Ramos (cell line): ENCODE data around the gene PXDC1.
"Not testable (repeated sequence)": the region's sequence is repeated elsewhere in the genome, so short reads cannot be mapped to it uniquely, and the experiment has no call there.

ENCODE experiments used
- in situ Hi-C: fragments of 300-500 bp; cut with MboI; formaldehyde crosslinking; loops from one replicate; pipeline ENCODE4 v1.14.3; 2022; ENCODE audit warnings: low sequenced_read_pairs; ENCODE audit not compliant: unreplicated experiment

The PXDC1 gene

DNA sequence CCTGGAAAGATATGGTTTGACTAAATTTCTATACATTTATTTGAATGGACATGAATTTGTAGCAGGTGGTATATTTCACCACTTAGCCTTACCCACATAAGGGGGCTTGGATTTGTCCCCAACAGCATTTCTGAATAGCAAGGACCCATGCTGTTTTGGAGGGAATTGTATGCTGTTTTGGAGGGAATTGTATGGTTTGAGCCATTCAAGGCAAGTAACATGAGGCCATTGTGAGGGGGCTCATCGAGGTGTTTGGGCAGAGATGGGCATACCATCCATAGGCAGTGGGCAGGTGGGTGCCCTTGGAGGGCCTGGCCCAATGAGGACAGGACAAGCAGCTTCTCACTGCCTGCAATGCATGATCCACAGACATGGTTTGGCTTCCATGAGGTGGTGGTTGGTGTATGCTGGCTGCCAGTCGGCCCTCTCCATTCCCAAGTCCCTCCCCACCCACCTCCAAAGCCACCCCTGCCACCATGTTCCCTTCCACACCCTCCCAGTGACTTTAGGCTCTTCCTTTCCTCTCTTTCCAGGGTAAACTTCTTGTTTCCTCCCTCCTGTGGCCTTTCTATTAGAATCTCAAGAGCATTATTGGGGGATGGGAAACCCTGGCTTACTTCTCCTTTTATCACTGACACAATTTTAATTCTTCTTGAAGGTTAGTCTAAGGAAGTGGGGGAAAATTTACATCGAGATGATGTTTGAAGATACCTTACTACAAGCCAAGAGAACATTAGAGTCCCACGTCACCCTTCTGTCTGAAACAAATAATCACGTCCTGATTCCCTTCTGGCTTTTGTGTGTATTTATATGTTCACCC is 13.2 kb upstream of the PXDC1 start:
- in situ Hi-C loops: no loop called here

DNA sequence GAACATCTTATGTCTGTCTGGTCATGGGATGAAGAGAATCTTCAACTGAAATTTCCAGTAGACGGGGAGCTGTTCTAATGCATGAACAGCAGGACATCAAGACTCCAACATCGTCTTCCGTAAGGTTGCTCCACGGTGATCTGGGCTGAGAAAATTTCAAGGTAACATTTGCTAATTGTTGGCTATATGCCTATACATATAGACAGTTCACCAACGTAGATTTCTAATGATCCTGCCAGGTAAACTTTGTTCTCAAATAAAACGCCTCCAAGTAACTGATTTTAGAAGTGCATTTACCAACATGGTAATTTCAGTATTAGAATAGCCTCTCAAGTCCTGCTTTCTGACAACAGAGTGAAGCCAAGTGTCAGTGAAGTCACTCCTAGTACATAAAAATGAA is 11.3 kb upstream of the PXDC1 start:
- in situ Hi-C loops: no loop called here

DNA sequence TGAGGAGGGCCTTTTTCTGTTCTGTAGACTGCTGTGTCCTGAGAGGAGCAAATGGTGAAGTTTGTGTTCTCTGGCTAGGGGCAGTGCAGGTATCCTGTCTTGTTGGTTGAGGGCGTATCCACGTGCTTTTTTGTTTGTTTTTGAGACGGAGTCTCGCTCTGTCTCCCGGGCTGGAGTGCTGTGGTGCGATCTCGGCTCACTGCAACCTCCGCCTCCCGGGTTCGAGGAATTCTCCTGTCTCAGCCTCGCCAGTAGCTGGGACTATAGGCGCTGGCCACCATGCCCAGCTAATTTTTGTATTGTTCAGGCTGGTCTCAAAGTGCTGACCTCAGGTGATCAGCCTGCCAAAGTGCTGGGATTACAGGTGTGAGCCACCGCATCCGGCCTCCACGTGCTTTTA is 10.8 kb upstream of the PXDC1 start:
- in situ Hi-C loops: no loop called here

DNA sequence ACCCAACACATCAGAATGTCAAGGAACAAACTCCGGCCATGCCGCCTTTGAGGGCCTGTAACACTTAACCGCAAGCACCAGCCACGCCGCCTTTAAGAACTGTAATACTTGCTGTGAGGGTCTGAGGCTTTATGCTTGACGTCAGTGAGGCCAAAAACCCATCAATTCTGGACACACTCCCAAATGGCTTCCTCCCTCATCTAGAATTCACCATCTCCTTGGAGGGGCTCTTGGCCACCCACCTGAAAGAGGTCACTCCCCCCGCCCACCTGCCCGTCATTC is 10.4 kb upstream of the PXDC1 start:
- in situ Hi-C loops: no loop called here

DNA sequence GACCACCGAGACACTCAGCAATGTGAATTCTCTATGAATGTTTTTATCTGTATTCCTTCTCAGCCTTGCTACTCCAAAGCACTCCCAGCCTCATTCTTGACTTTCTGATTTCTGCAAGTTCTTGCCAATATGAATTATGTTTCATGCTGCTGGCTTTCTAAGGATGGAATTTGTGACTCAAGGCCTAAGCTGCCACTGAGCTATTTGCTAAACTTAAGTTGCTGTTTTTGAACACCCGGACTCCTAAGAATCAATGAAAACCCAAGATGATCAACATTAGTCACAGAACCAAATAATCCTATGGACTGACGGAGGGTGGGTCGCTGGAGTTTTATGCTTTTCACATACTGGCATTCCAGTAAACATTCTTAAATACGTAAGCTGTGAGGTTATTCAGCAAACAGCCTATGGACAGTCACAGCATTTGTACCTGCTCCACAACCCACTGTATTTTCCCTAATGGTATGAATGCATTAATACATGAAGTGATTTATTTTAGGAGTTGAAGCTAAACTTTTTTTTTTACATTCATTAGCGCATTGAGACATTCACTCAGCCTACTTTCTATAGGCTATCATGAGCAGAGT is 8.2 kb upstream of the PXDC1 start:
- in situ Hi-C loops: no loop called here

DNA sequence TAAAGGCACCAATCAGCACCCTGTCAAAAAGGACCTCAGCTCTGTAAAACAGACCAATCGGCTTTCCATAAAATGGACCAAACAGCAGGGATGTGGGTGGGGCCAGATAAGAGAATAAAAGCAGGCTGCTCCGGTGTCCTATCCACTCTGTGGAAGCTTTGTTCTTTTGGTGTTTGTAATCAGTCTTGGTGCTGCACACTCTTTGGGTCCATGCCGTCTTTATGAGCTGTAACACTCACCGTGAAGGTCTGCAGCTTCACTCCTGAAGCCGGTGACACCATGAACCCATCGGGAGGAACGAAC is 7.3 kb upstream of the PXDC1 start:
- in situ Hi-C loops: no loop called here

DNA sequence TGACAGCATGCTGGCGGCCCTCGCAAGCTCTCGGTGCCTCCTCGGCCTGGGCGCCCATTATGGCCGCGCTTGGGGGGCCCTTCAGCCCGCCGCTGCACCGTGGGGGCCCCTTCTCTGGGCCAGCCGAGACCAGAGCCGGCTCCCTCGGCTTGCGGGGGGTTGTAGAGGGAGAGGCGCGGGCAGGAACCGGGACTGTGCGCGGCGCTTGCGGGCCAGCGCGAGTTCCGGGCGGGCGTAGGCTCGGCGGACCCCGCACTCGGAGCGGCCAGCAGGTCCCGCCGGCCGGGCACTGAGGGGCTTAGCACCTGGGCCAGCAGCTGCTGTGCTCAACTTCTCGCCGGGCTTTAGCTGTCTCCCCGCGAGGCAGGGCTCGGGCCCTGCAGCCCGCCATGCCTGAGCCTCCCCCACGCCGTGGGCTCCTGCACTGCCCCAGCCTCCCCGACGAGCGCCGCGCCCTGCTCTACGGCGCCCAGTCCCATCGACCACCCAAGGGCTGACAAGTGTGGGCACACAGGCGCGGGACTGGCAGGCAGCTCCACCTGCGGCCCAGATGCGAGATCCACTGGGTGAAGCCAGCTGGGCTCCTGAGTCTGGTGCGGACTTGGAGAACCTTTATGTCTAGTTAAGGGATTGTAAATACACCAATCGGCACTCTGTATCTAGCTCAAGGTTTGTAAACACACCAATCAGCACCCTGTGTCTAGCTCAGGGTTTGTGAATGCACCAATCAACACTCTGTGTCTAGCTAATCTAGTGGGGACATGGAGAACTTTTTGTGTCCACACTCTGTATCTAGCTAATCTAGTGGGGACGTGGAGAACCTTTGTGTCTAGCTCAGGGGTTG is 6.7 kb upstream of the PXDC1 start:
- in situ Hi-C loops: not testable (repeated sequence)

DNA sequence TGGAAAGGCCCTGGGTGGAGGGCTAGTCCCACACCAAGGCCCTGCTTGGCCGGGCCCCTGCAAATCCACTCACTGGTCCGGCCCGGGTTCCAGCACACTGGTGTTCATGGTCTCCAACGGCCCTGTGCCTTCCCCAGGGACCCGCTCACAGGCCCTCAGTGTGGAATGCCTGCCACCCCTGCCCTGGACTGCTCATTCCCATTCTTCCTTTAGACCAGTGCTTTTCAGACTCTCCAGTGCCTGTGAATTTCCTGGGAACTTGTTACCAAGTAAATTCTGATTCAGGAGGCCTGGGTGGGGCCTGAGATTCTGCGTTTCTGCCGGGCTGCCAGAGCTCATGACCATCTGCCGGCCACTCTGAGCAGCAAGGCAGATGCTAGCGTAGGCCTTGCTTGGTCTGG is 5.7 kb upstream of the PXDC1 start:
- in situ Hi-C loops: no loop called here

DNA sequence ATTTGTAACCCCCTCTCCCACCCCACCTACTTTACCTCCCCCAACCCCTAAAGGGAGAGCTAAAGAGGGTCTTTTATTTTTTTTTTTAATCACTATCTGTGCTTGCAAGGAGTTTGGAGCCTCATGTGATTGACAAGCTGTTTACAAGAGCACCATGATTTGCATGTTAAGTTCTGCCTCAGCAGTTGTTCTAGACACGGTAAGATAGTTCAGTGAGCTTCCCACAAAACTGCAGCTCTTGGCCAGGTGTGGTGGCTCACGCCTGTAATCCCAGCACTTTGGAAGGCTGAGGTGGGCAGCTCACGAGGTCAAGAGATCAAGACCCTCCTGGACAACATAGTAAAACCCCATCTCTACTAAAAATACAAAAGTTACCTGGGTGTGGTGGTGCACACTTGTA is 5.0 kb upstream of the PXDC1 start:
- in situ Hi-C loops: no loop called here

DNA sequence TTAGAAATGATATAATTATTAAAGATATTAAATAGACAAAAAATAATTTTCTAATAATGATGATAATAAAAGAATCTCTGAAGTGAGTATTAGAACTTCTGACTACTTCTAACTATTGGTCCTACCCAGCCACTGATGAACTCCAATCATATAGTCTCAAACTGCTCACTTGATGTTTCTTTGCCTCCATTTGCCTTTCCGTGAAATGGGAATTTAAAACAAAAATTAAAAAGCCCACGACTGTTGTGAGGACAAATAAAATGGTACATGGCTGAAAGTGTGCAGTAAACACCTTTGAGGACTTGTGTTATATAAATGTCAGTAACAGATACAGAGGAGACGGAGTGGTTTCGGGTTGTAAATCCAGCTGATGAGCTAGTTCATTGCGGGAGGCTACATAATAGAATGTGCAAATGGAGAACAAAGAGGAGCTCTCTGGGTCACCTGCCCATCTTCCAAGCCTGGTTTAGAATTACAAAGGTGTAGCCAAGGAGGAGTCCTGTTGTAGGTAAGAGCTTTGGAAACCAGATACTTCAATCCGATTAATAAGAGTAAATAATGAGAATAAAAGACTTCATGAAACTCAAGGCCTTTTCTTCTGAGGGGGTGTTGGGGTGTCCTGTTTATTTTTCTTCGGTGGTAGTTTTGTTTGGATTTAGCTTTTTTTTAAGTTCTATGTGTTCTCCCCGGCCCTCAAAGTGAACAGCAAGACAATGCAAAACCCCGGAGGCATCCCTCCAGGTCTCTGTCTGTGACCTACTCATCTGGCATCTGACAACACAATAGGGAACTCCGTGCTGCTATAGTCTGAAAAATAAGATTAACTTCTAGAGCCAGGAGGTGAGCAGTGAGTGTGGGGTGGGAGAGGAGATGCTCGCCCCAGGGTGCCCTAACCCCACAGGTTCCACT is 4.4 kb upstream of the PXDC1 start:
- in situ Hi-C loops: no loop called here

DNA sequence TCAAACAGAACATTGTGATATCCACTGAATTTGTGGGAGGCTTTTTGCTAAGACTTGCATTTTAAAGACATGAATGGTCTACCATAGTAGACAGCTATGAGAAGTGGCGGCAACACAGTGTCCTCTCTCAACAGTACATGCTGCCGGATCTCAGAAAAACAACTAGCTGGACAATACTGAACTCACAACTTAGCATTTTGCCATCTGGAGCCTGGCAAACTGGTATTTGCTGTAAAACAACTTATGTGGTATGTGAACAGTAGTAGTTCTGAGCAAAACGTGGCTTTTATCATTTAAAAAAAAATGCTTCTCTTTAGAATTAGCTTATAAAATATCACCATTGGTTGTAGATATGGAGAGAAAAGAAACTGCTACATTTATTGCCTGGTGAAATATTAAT is 3.3 kb upstream of the PXDC1 start:
- in situ Hi-C loops: no loop called here

DNA sequence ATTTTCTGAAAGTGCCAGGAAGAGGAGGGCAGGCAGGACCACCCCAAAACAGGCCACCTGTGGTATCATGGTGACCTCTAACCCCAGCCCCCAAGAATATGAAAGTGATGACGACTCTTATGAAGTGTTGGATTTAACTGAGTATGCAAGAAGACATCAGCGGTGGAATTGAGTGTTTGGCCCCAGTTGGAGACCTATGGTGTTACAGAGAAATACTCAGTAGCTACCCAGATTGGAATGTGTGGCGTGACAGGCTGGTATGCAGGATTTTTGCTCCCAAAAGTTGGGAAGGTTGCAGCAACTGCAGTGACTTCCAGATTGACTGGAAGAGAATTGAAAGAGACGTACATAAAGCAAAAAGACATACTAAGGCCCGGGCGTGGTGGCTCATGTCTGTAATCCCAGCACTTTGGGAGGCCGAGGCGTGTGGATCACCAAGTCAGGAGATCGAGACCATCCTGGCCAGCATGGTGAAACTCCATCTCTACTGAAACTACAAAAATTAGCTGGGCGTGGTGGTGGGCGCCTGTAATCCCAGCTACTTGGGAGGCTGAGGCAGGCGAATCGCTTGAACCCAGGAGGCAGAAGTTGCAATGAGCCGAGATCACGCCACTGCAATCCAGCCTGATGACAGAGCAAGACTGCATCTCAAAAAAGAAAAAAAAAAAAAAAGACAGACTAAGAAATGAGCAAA is 2.7 kb upstream of the PXDC1 start:
- in situ Hi-C loops: not testable (repeated sequence)

DNA sequence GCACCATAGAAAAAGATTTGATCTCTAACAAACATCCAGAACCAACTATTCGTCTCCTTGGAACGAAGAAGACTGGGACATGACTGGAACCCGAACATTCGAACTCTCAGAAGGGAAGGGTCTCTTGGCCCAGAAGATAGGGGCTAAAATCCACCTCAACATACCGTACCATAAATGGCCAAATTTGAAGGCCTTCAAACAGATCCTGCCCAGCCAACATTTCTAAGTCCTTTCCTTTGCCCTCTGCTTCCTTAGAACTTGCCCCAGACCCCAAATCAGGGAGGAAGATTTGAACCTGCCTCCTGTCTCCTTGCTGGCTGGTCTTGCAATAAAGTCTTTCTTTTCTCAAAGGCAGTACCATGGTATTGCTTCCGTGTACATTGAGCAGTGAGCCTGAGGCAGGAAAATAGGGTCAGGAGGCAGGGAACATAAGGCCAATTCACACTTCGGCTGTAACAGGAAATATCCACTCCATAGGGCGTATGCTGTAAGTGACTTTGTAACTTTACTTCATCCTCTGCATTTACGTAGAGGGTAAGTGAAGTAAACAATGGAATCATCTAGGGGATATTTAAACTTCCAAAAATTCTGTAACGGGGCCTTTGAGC is 1.8 kb upstream of the PXDC1 start:
- in situ Hi-C loops: no loop called here

DNA sequence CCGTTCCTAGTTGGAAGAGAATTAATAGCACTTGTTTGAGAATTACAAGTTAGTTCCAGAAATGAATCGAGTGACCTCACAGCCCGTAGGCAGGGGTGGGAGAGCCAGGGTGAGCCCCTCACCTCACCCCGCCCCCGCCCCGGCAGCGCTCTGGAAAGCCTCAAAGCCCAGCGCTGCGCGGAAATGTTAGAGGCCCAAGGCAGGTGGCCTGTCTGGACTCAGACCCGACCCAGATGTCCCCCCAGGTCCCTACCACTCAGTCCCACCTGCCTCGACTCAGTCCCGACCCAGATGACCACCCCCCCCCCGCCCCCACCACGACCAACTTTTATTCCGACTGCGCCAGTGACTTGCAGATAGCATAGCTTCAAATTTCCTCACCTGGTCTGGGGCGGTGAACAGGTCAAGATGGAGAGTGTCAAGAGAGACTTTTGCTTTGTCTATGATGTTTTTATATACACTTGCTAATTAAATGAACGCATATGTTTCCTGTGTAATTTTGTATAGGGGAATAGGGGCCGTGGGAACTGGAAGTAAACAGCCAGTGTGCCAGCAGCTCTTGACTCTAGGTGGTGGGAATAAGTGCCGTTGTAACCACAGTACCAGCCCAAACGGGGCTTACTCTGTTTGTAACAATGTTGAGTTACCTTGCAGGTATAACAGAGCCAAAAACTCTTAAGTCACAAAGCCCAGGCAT is 1.2 kb upstream of the PXDC1 start:
- in situ Hi-C loops: no loop called here

DNA sequence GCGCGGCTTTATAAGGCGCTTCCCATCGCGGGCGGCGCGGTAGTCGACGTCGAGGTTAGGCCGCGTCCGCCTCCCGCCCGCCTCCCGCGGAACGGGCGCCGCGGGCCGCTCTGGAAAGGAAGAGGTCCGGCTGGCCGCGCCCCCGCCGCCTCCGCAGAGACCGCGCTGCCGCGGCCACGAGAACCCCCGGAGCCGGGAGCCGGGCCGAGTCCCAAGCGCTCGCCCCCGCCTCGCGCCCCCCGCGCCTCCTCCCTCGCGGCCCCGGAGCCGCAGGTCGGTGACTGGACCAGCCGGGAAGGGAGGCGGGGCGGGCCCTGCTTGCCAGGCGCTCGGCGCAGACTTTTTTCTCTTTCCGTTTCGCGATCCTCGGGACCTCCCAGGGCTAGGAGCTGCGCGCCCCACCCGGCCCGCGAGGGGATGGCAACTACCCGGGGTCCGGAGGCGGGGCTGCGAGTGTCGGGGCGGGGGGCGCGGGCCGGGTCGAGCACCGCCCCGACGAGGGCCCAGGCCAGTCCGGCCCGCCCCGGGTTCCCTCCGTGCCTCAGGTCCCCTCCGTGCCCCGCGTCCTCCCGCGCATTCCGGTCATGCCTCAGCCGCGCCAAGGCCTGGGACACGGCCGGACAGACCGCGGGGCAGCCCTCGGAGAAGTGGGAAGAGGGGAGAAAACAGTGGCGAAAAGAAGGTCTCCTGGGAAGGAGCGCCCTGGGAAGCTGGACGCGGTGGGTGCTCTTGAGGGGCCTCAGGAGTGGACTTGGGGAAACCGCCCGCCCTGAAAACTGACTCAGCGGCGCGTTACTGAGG is 417 bp upstream of the PXDC1 start:
- in situ Hi-C loops: no loop called here

DNA sequence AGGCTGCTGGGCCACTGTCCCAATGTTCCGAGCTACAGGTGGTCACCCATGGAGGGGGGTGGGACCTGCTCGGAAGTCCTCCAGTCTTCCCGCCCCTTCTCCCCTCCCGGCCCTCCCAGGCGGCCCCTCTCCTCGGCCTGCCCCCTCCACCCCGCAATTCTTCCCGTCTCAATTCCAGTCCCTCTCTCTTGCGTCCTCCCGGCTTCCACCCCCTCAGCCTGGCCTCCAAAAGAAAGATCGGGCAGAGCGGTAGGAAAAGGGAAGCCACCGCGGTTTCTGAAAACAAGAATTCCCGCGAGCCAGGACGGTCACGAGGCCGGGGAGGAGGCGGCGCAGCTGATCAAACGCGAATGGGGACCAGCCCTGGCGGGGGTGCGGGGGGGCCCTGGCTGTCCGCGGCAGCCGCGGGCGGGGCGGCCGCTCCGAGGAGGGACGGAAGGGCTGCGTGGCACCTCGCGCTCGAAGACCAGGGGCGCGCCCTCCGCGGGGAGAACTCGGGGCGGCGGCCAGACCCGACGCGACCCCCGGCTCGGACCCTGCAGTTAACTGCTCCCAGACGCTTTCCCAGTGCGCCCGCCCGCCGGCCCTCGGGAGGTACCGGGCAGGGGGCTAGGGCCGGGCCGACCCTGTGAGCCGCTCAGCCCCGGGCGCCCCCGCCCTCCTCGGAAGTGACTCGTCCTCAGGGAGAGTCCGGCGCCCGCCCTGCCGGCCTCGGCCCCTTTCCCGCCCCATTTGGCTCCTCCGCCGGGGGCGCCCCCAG is 1.0 kb downstream of the PXDC1 start:
- in situ Hi-C loops: no loop called here

DNA sequence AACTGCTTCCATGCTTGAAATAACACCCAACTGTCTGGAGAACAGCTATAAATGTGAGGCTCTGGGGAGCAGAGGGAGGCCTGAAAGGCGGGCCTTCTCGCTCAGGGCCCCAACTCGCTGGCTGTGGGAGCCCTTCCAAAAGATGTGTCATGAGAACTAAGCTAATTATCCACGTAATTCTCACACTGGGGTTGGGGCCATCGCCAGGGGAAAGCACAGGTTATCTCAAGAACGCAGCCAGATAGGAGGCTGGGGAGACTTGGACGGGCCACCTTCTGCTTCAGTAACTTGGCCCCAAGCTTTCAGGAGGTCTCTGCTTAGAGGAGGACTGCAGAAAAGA is 1.6 kb downstream of the PXDC1 start:
- in situ Hi-C loops: loop anchor here (5.0 to 25.0 kb wide), 3 partner anchors 235 to 763 kb away; partner anchors contain the start of gene NQO2
